T-cell (primary cell): ENCODE data around the gene UCK2. TPM values are rescaled to one million over a fixed set of nuclear protein-coding genes. Genes with fewer than 3 reads are reported as not detected.
A peak's percentile ranks its signal among the peaks of the same experiment; 100 is the strongest.
"Not testable (repeated sequence)": the region's sequence is repeated elsewhere in the genome, so short reads cannot be mapped to it uniquely, and the experiment has no call there.

Source experiments
- ATAC-seq, 4 experiments: fragments of 200-7000 bp in 3 of 4; fragments of 150-1000 bp in 1 of 4; cut with Tn5 transposase; replicated peaks in 1 of 4; 1 replicate in 3 of 4; 2 replicates in 1 of 4; pipeline ENCODE4 v1.10.0; 2021; ENCODE audit warnings: moderate library complexity in 3 of 4, mild to moderate bottlenecking in 2 of 4, moderate number of reproducible peaks in 1 of 4
- CTCF ChIA-PET, 2 donors: fragments of 300-600 bp; sonication (Branson Sonifier 250); formaldehyde crosslinking; loops; one replicate each; lab custom pipeline; 2022; ENCODE audit warnings: antibody characterized with exemption in 2 of 2; lab: Charles Lee
- POLR2A ChIA-PET, 2 donors: fragments of 300-600 bp; sonication (Branson Sonifier 250); formaldehyde crosslinking; loops; one replicate each; lab custom pipeline; 2022; ENCODE audit warnings: antibody characterized with exemption in 2 of 2; lab: Charles Lee
- DNase-seq, 35 experiments: peaks; one replicate each; pipeline versions ENCODE4 v3.0.0 to v3.0.0-alpha.2; 2013 to 2023
- H3K27ac ChIP-seq: one replicate; pipeline ENCODE4 v1.5.1; 2013; ENCODE audit warnings: low read length
- H3K27me3 ChIP-seq, 2 experiments: replicated peaks in 1 of 2; 1 replicate in 1 of 2; 2 replicates in 1 of 2; pipeline versions ENCODE4 v1.6.1 to v1.7.0; 2013; ENCODE audit warnings: low read length in 1 of 2, mixed read lengths in 1 of 2; ENCODE audit not compliant: control insufficient read depth in 2 of 2, insufficient read depth in 2 of 2; ENCODE audit errors: extremely low read depth in 1 of 2
- H3K36me3 ChIP-seq, 2 donors: 1 replicate in 1 of 2; 2 replicates in 1 of 2; pipeline versions ENCODE4 v1.6.1 to v1.7.0; 2013; ENCODE audit warnings: low read length in 1 of 2; ENCODE audit not compliant: control insufficient read depth in 2 of 2, insufficient read depth in 1 of 2; ENCODE audit errors: extremely low read depth in 1 of 2
- H3K4me1 ChIP-seq, 2 experiments: 1 replicate in 1 of 2; 2 replicates in 1 of 2; pipeline versions ENCODE4 v1.6.1 to v1.7.0; 2013; ENCODE audit warnings: low read length in 2 of 2, mixed read lengths in 1 of 2; ENCODE audit not compliant: insufficient read depth in 2 of 2, control insufficient read depth in 1 of 2; ENCODE audit errors: extremely low read depth in 1 of 2
- H3K4me3 ChIP-seq, 2 donors: 1 replicate in 1 of 2; 2 replicates in 1 of 2; pipeline versions ENCODE4 v1.5.1 to v1.7.0; 2013; ENCODE audit warnings: mild to moderate bottlenecking in 2 of 2, low read length in 1 of 2, moderate library complexity in 1 of 2; ENCODE audit not compliant: control insufficient read depth in 1 of 2; ENCODE audit errors: extremely low read depth in 1 of 2
- H3K9me3 ChIP-seq: 2 replicates; pipeline ENCODE4 v1.7.0; 2013
- H3K27ac Mint-ChIP-seq, 2 donors: one replicate each; pipeline ENCODE4 v1.8.0; 2020 to 2021; ENCODE audit warnings: mild to moderate bottlenecking in 2 of 2, mixed read lengths in 2 of 2
- H3K27me3 Mint-ChIP-seq, 2 donors: one replicate each; pipeline ENCODE4 v1.8.0; 2021 to 2022; ENCODE audit warnings: mixed read lengths in 2 of 2
- H3K36me3 Mint-ChIP-seq: one replicate; pipeline ENCODE4 v1.8.0; 2021; ENCODE audit warnings: mixed read lengths
- H3K4me1 Mint-ChIP-seq, 3 donors: one replicate each; pipeline ENCODE4 v1.8.0; 2020 to 2022; ENCODE audit warnings: mixed read lengths in 3 of 3, mild to moderate bottlenecking in 1 of 3
- H3K4me3 Mint-ChIP-seq, 3 donors: one replicate each; pipeline ENCODE4 v1.8.0; 2020 to 2022; ENCODE audit warnings: mild to moderate bottlenecking in 3 of 3, mixed read lengths in 3 of 3, moderate library complexity in 3 of 3
- H3K9me3 Mint-ChIP-seq, 3 donors: one replicate each; pipeline ENCODE4 v1.8.0; 2020 to 2022; ENCODE audit warnings: mixed read lengths in 3 of 3
- WGBS: methylation state at CpG from one replicate; pipeline ENCODE4 v1.1.5; 2013; ENCODE audit warnings: missing lambda C conversion rate; ENCODE audit not compliant: insufficient coverage; 5-methylcytosine and 5-hydroxymethylcytosine counted together
- total RNA-seq, 35 experiments: library from RNA in 6 of 35; stranded (reverse) in 6 of 35; fragments of 120-200 nt in 1 of 35; gene quantifications; one replicate each; pipeline versions ENCODE4 v1.2.1 to v1.2.4 and lab custom pipeline; 2013 to 2026

Gene UCK2
- total RNA-seq, result 1 to 10 TPM; 2.8 to 9.0 (median 6.9) TPM
- 4.7 TPM for total RNA-seq (2013)
- total RNA-seq (lab: John Stamatoyannopoulos, UW), result 1.9 to 123 (median 5.7) reads per million in 29 experiments

DNA sequence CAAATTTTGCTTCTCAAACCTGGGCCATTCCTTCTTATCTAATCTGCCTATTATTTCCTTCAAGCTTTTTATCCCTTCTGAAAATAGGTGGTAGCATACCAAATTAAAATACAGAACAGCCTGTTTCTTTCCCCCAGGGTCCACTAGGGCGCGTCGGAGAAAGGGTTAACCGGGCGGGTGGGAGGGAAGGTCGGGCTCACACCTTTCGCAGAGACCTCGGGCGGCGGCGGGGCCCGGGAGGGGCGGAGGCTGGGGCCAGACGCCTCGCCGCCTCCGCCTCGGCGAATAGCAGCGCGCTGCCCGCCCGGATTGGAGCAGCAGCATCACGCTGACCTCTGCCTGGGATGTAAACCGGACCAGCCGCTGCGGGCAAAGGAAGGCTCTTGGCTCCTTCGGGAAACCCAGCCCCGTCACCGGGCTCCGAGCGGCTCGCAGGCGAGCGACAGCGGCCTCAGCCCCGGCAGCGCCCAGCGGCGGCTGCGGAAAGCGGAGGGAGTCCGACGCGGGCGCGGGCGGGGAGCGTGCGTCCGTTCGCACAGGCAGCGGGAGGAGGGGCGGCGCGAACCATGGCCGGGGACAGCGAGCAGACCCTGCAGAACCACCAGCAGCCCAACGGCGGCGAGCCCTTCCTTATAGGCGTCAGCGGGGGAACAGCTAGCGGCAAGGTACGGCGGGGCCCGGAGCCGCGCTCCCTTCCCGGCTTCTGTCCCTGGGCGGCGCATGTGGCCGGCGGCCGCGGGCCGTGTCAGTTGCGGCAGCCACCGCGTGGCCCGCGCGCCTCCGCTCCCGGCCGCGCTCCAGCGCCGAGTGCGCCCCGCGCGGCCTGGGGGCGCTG lies at the start of gene UCK2:
TSS of gene UCK2 (plus strand) at position 347 of the 835 bp plus-strand sequence. CDS start at position 567, 220 bp downstream.
- Histone ChIP-seq H3K27me3 (no peaks in the 10 kb centered on the region), H3K36me3 (no peaks in the 10 kb centered on the region), H3K4me1 (peaks cover 2 to 11% of the 10 kb centered on the region in 2 experiments), H3K27ac (no peak within 1 kb of the TSS), H3K9me3 (no peaks in the 10 kb centered on the region), H3K4me3 (peak within 1 kb of the TSS; percentile 69 to 78)
- under 1% methylated on average over 94 of the region's 94 CpGs for WGBS
- Mint-ChIP-seq H3K27ac (peak within 1 kb of the TSS in 1 of 2 donors; percentile 83), H3K4me3 (peak within 1 kb of the TSS; percentile 86 to 89 (median 87)), H3K4me1 (peaks cover 13 to 20% (median 20%) of the 10 kb centered on the region in 3 donors), H3K9me3 (no peaks in the 10 kb centered on the region), H3K27me3 (peaks cover 2 to 5% of the 10 kb centered on the region in 2 donors), H3K36me3 (no peaks in the 10 kb centered on the region)
- DNase-seq (peak in 34 of 35 experiments; percentile 2 to 64 (median 19)), ATAC-seq (peak; percentile 75 to 81 (median 77))
- CTCF ChIA-PET, result interaction anchor here in 1 of 2 donors (0.7 to 0.8 kb wide), 2 partner anchors 18 to 44 kb away, joined by 3 to 4 read pairs; no protein-coding TSS in a partner anchor
- POLR2A ChIA-PET, result no interaction called here

DNA sequence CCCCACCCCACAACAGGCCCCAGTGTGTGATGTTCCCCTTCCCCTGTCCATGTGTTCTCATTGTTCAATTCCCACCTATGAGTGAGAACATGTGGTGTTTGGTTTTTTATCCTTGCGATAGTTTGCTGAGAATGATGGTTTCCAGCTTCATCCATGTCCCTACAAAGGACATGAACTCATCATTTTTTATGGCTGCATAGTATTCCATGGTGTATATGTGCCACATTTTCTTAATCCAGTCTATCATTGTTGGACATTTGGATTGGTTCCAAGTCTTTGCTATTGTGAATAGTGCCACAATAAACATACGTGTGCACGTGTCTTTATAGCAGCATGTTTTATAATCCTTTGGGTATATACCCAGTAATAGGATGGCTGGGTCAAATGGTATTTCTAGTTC lies 49.2 kb upstream of the UCK2 start:
- H3K27me3 Mint-ChIP-seq, H3K9me3 ChIP-seq, H3K4me3 Mint-ChIP-seq, H3K4me3 ChIP-seq, ATAC-seq, DNase-seq, H3K27ac ChIP-seq, CTCF ChIA-PET, POLR2A ChIA-PET, H3K4me1 ChIP-seq, H3K36me3 ChIP-seq, H3K27me3 ChIP-seq, H3K4me1 Mint-ChIP-seq, H3K27ac Mint-ChIP-seq, H3K9me3 Mint-ChIP-seq: not testable (repeated sequence)
- no CpG with 5 or more reads among the region's 3 CpGs for WGBS
- H3K36me3 Mint-ChIP-seq, result peaks cover 12% of the 10 kb centered on the region

DNA sequence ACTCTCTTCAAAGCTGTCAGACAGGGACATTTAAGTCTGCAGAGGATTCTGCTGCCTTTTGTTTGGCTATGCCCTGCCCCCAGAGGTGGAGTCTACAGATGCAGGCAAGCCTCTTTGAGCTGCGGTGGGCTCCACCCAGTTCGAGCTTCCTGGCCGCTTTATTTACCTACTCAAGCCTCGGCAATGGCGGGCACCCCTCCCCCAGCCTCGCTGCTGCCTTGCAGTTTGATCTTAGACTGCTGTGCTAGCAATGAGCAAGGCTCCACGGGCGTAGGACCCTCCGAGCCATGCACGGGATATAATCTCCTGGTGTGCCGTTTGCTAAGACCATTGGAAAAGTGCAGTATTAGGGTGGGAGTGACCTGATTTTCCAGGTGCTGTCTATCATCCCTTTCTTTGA lies 43.9 kb upstream of the UCK2 start:
- H3K36me3 Mint-ChIP-seq, H3K4me1 ChIP-seq, H3K27me3 ChIP-seq, POLR2A ChIA-PET, H3K36me3 ChIP-seq, H3K9me3 Mint-ChIP-seq, H3K4me1 Mint-ChIP-seq, H3K9me3 ChIP-seq, H3K27ac ChIP-seq, ATAC-seq, DNase-seq, H3K4me3 ChIP-seq, H3K27me3 Mint-ChIP-seq, H3K4me3 Mint-ChIP-seq, H3K27ac Mint-ChIP-seq: not testable (repeated sequence)
- CTCF ChIA-PET, result interaction anchor here in 1 of 2 donors (0.6 kb wide), 1 partner anchor 52 kb away, joined by 3 read pairs; no protein-coding TSS in a partner anchor
- WGBS, result 93% methylated on average over 5 of the region's 11 CpGs

DNA sequence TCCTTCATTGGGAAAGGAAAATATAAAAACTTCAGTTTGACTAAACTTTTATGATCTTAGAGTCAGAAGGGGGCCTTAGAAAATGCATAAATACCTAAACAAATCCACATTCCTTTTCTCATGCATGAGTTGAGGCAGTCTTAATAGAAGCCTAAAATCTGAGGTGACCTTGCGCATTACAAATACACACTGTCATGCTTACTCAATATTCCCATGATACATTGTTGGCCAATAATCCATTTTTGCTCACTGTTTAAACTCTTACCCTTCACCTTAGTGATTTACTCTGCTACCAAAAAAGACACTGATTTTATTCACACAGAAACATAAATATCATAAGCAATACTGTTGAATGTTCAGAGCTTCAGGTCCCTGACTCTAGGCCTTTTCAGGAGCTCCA lies 39.7 kb upstream of the UCK2 start:
- WGBS, result 100% methylated on average over 1 of the region's 1 CpG
- Mint-ChIP-seq H3K4me1 (no peaks in the 10 kb centered on the region), H3K27me3 (peaks cover 1 to 10% of the 10 kb centered on the region in 2 donors), H3K9me3 (no peaks in the 10 kb centered on the region), H3K4me3 (no peak overlapping the region), H3K27ac (no peak overlapping the region), H3K36me3 (peaks cover 4% of the 10 kb centered on the region)
- Histone ChIP-seq H3K9me3 (no peaks in the 10 kb centered on the region), H3K4me3 (no peak overlapping the region), H3K4me1 (no peaks in the 10 kb centered on the region), H3K36me3 (no peaks in the 10 kb centered on the region), H3K27me3 (no peaks in the 10 kb centered on the region), H3K27ac (no peak overlapping the region)
- ChIA-PET POLR2A (no interaction called here), CTCF (no interaction called here)
- DNase-seq (no peak), ATAC-seq (no peak)

DNA sequence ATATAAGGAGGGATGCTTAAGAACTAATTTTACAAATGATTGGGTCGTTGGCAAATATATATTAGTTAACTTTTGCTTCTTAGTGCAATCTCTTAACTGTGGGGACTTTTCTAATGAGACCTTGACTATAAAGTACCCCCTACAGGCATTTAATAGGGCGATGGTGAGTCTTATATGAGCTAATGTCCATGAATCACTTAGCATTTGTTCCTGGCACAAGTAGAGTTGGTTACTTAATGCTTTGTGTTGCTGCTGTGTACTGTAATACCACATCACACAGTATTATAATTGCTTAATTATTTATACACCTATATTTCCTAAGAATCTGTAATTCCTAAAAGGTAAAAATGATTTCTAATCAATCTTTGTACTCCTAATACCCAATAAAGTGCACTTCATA lies 33.5 kb upstream of the UCK2 start:
- DNase-seq (no peak), ATAC-seq (no peak)
- no peak overlapping the region for H3K4me3 ChIP-seq
- no peaks in the 10 kb centered on the region for H3K9me3 Mint-ChIP-seq
- POLR2A ChIA-PET, result no interaction called here
- H3K4me1 Mint-ChIP-seq, result no peaks in the 10 kb centered on the region
- H3K36me3 Mint-ChIP-seq, result no peaks in the 10 kb centered on the region
- H3K4me1 ChIP-seq, result no peaks in the 10 kb centered on the region
- H3K27ac Mint-ChIP-seq, result no peak overlapping the region
- H3K36me3 ChIP-seq, result no peaks in the 10 kb centered on the region
- WGBS, result no CpG with 5 or more reads among the region's 2 CpGs
- H3K4me3 Mint-ChIP-seq, result no peak overlapping the region
- no peaks in the 10 kb centered on the region for H3K9me3 ChIP-seq
- no peak overlapping the region for H3K27ac ChIP-seq
- CTCF ChIA-PET, result interaction anchor here in 1 of 2 donors (0.6 kb wide), 1 partner anchor 119 kb away, joined by 3 read pairs; no protein-coding TSS in a partner anchor
- peaks cover 15 to 35% of the 10 kb centered on the region in 2 donors for H3K27me3 Mint-ChIP-seq
- H3K27me3 ChIP-seq, result peaks cover 0 to 7% of the 10 kb centered on the region in 2 experiments

DNA sequence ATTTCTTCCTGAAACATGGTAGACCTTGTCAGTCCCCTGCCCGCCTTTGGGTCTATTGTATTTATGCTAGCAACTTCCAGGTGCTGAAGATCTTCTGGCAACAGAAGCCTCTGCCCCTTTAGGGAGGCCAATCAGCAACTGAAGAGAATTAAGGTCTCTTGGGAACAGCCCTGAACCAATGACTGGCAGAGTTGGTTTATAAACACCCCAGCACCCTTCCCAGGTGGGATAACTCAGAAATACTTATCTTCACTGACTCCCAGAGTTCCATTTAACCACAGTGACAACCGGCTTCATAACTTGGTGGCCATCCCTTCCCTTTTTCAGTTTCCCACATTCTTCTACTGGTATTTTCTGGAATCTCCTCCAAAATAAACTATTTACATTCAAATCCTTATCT lies 31.5 kb upstream of the UCK2 start:
- CTCF ChIA-PET, result interaction anchor here in 1 of 2 donors (0.5 kb wide), 1 partner anchor 129 kb away, joined by 3 read pairs; no protein-coding TSS in a partner anchor
- POLR2A ChIA-PET, result no interaction called here
- Histone ChIP-seq H3K4me1 (no peaks in the 10 kb centered on the region), H3K27me3 (peaks cover 0 to 7% of the 10 kb centered on the region in 2 experiments), H3K36me3 (no peaks in the 10 kb centered on the region), H3K9me3 (no peaks in the 10 kb centered on the region), H3K4me3 (no peak overlapping the region), H3K27ac (no peak overlapping the region)
- Mint-ChIP-seq H3K27me3 (peaks cover 18 to 43% of the 10 kb centered on the region in 2 donors), H3K27ac (no peak overlapping the region), H3K9me3 (peaks cover 0 to 9% (median 0%) of the 10 kb centered on the region in 3 donors), H3K36me3 (no peaks in the 10 kb centered on the region), H3K4me3 (no peak overlapping the region), H3K4me1 (no peaks in the 10 kb centered on the region)
- ATAC-seq (no peak), DNase-seq (no peak)
- 100% methylated on average over 1 of the region's 2 CpGs for WGBS
